ENCODE measurements around the gene FOSB. TPM values are rescaled to one million over a fixed set of nuclear protein-coding genes. Genes with fewer than 3 reads are reported as not detected.

Gene FOSB
- total and polyA plus RNA-seq, 9 of the 15 experiments (the other 6 are each of a cell fraction or from before 2014, with no cell fraction given), result 0.11 to 2.7 (median 0.73) TPM

DNA sequence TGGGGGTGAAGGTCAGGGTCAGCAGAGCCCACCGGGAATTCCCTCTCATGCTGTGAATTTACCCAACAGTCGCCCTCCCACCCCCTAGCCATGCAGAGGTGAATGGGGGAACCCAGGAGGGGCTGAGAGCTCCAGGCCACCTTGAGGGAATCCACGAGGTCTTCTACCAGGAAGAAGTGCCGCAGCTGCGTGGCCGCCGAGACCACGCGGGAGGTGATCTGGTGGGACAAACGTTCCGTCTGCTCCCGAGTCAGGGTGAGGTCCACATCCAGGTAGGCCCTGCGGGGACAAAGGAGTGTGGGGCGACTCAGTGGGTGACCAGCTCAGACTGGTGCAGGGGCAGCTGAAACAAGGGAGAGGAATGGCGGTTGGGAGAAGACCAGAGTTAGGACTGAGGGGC lies 20.9 kb downstream of the FOSB start (continued):
- TF ChIP-seq, protein P1, sequence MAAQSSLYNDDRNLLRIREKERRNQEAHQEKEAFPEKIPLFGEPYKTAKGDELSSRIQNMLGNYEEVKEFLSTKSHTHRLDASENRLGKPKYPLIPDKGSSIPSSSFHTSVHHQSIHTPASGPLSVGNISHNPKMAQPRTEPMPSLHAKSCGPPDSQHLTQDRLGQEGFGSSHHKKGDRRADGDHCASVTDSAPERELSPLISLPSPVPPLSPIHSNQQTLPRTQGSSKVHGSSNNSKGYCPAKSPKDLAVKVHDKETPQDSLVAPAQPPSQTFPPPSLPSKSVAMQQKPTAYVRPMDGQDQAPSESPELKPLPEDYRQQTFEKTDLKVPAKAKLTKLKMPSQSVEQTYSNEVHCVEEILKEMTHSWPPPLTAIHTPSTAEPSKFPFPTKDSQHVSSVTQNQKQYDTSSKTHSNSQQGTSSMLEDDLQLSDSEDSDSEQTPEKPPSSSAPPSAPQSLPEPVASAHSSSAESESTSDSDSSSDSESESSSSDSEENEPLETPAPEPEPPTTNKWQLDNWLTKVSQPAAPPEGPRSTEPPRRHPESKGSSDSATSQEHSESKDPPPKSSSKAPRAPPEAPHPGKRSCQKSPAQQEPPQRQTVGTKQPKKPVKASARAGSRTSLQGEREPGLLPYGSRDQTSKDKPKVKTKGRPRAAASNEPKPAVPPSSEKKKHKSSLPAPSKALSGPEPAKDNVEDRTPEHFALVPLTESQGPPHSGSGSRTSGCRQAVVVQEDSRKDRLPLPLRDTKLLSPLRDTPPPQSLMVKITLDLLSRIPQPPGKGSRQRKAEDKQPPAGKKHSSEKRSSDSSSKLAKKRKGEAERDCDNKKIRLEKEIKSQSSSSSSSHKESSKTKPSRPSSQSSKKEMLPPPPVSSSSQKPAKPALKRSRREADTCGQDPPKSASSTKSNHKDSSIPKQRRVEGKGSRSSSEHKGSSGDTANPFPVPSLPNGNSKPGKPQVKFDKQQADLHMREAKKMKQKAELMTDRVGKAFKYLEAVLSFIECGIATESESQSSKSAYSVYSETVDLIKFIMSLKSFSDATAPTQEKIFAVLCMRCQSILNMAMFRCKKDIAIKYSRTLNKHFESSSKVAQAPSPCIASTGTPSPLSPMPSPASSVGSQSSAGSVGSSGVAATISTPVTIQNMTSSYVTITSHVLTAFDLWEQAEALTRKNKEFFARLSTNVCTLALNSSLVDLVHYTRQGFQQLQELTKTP (IDR thresholded peaks at IDR 0.05; ENCODE audit: low read depth in 1 of 2, partially characterized antibody in 2 of 2), result no peak
- TF ChIP-seq MTA3 (IDR thresholded peaks at IDR 0.05; ENCODE audit: borderline replicate concordance) (no peak), ZNF146 (CRISPR knock-in tag; IDR thresholded peaks at IDR 0.05; ENCODE audit: unreplicated experiment) (no peak)

DNA sequence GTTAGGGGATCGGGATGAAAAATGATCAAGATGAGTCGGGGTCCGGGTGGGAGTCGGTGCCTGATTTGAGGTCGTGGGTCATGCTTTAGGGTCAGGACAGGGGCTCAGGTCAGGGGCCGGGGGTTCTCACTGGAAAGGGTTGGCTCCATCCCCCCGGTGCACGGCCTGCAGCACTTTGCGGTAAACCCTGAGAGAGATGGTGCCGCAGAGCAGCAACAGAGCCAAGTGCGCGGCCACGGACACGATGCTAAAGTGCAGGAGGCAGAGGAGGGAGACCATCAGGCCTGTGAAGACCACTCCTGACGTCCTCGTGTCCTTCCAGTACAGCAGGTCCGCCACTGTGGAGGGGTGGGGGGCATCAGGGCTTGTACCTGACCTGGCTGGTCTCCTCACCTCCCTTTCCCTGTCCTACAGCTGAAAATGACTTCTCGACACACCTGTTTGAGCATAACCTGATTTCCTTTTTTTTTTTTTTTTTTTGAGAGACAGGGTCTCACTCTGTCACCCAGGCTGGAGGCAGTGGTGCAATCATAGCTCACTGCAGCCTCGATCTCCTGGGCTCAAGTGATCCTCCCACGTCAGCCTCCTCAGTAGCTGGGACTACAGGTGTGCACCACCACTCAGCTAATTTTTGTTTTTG lies 21.5 kb downstream of the FOSB start:
- ChIA-PET CTCF (ENCODE audit: low intra/inter-chr PET ratio) (no interaction called here), POLR2A (no interaction called here)
- Histone ChIP-seq H2AFZ (ENCODE audit: low read depth, low read length) (no peak overlapping the region), H3K27me3 (ENCODE audit: control insufficient read depth in 2 of 2, insufficient read depth in 2 of 2, low read length in 2 of 2) (0 out of 5 replicates have a peak, but pooled peaks cover 0 to 2% of the 10 kb centered on the region in 2 experiments), H3K4me2 (ENCODE audit: insufficient read depth, low read length) (no peak overlapping the region), H3K4me3 (no peak overlapping the region), H3K9ac (ENCODE audit: insufficient read depth in 1 of 2, low read depth in 2 of 2, low read length in 2 of 2) (no peak overlapping the region), H4K20me1 (replicated peaks; ENCODE audit: control insufficient read depth, insufficient read depth, low read length) (no peaks in the 10 kb centered on the region), H3K4me1 (replicated peaks in 1 of 2; ENCODE audit: control insufficient read depth in 2 of 2, insufficient read depth in 2 of 2, low read length in 2 of 2) (peaks cover 8 to 34% of the 10 kb centered on the region in 2 experiments; a peak in 4 of 5 replicates), H3K36me3 (ENCODE audit: control insufficient read depth, insufficient read depth, low read length) (no peaks in the 10 kb centered on the region), H3K27ac (ENCODE audit: extremely low read depth, low read depth, low read length) (no peak overlapping the region), H3K9me1 (ENCODE audit: control insufficient read depth, insufficient read depth, low read length) (no peaks in the 10 kb centered on the region), H3K9me3 (replicated peaks; ENCODE audit: control insufficient read depth, insufficient read depth, low read depth, low read length) (no peaks in the 10 kb centered on the region), H3K79me2 (ENCODE audit: control insufficient read depth, insufficient read depth, low read length) (peaks cover 6% of the 10 kb centered on the region; the same call in 1 of the 3 replicates)
- DNase-seq (ENCODE audit: extremely low read depth in 1 of 4, low spot score in 3 of 4) (no peak), ATAC-seq (no peak), FAIRE-seq (no peak)
- in situ Hi-C loops (cut with MboI), result no loop called here
- BruUV-seq (replicated peaks), result no TSS peak
- 66% methylated on average over 13 of the region's 20 CpGs for WGBS (ENCODE audit: insufficient coverage, low coverage, missing lambda C conversion rate)
- intact Hi-C loops (cut with micrococcal nuclease), result loop anchor here (5.0 kb wide), 1 partner anchor 153 kb away; no protein-coding TSS in a partner anchor
- no peak for TF ChIP-seq SOX6 (IDR thresholded peaks at IDR 0.05)
- TF ChIP-seq GTF2F1 (IDR thresholded peaks at IDR 0.05; ENCODE audit: low read depth, low read length), result no peak
- no peak for TF ChIP-seq CHD4 (IDR thresholded peaks at IDR 0.05; ENCODE audit: insufficient read depth, insufficient replicate concordance, low read depth, low read length, poor library complexity, severe bottlenecking)
- TF ChIP-seq NCOA2 (IDR thresholded peaks at IDR 0.05; ENCODE audit: partially characterized antibody in 2 of 2), result no peak
- no peak for TF ChIP-seq MECOM (CRISPR knock-in tag; IDR thresholded peaks at IDR 0.05)
- no peak for TF ChIP-seq TCF7L2 (IDR thresholded peaks at IDR 0.05; ENCODE audit: low read depth, low read length)
- TF ChIP-seq ZNF431 (CRISPR knock-in tag; IDR thresholded peaks at IDR 0.05), result no peak
- TF ChIP-seq TAF15 (IDR thresholded peaks at IDR 0.05; ENCODE audit: low read depth, low read length), result no peak
- TF ChIP-seq TGIF2 (CRISPR knock-in tag; IDR thresholded peaks at IDR 0.05), result no peak
- no peak for TF ChIP-seq SMAD4 (CRISPR knock-in tag; conservative IDR thresholded peaks at IDR 0.05)
- TF ChIP-seq DNMT1 (IDR thresholded peaks at IDR 0.05), result no peak
- TF ChIP-seq PRPF4 (IDR thresholded peaks at IDR 0.05; ENCODE audit: insufficient read depth, low read depth, low read length, poor library complexity, severe bottlenecking), result no peak
- no peak for TF ChIP-seq BACH1 (tag; IDR thresholded peaks at IDR 0.05)
- no peak for TF ChIP-seq TAL1 (IDR thresholded peaks at IDR 0.05)
